Fibroblast of the conjunctiva (primary cell): ENCODE data around the gene DNM3.

Experiments
- DNase-seq: peaks from one replicate; pipeline ENCODE4 v3.0.0-alpha.2; 2010; ENCODE audit warnings: low read depth

The DNM3 gene

GRCh38 chr1:171869097-171869496, 27.8 kb downstream of the DNM3 start:
- no peak for DNase-seq

- DNase-seq, result no peak
Observed at GRCh38 chr1:171871848-171872247, 30.6 kb downstream of the DNM3 start.

- DNase-seq, result no peak
Observed at GRCh38 chr1:171872430-171872829, 31.1 kb downstream of the DNM3 start.

GRCh38 chr1:171873664-171874063, 32.4 kb downstream of the DNM3 start:
- no peak for DNase-seq

GRCh38 chr1:171877701-171878100, 36.4 kb downstream of the DNM3 start:
- no peak for DNase-seq

GRCh38 chr1:171879556-171879955, 38.3 kb downstream of the DNM3 start:
- DNase-seq, result no peak

- no peak for DNase-seq
Observed at GRCh38 chr1:171881442-171881841, 40.1 kb downstream of the DNM3 start.

GRCh38 chr1:171883849-171884248, 42.6 kb downstream of the DNM3 start:
- DNase-seq, result no peak

GRCh38 chr1:171884475-171884874, 43.2 kb downstream of the DNM3 start:
- no peak for DNase-seq

- DNase-seq, result no peak
Observed at GRCh38 chr1:171890131-171890530, 48.8 kb downstream of the DNM3 start.

GRCh38 chr1:171896936-171897703, 55.8 kb downstream of the DNM3 start:
- DNase-seq, result no peak

GRCh38 chr1:171898941-171899340, 57.6 kb downstream of the DNM3 start:
- no peak for DNase-seq

- DNase-seq, result no peak
Observed at GRCh38 chr1:171899838-171900237, 58.5 kb downstream of the DNM3 start.

GRCh38 chr1:171901245-171901644, 59.9 kb downstream of the DNM3 start:
- DNase-seq, result no peak

GRCh38 chr1:171902527-171902926, 61.2 kb downstream of the DNM3 start:
- DNase-seq, result no peak

- no peak for DNase-seq
Observed at GRCh38 chr1:171904778-171905450, 63.6 kb downstream of the DNM3 start.

- DNase-seq, result no peak
Observed at GRCh38 chr1:171909711-171910110, 68.4 kb downstream of the DNM3 start.

GRCh38 chr1:171910786-171911185, 69.5 kb downstream of the DNM3 start:
- DNase-seq, result no peak

GRCh38 chr1:171911506-171911905, 70.2 kb downstream of the DNM3 start:
- no peak for DNase-seq

GRCh38 chr1:171912509-171913175, 71.3 kb downstream of the DNM3 start:
- DNase-seq, result no peak

GRCh38 chr1:171913385-171913784, 72.1 kb downstream of the DNM3 start:
- DNase-seq, result no peak

- no peak for DNase-seq
Observed at GRCh38 chr1:171916315-171916771, 75.0 kb downstream of the DNM3 start.

- DNase-seq, result no peak
Observed at GRCh38 chr1:171917331-171917730, 76.0 kb downstream of the DNM3 start.
